GM12873 (cell line): Measurements from ENCODE around the gene TMEM154.

ENCODE experiments used
- CTCF ChIP-seq: IDR thresholded peaks from 2 replicates; pipeline ENCODE4 v1.5.1; 2012; ENCODE audit warnings: low read depth, mild to moderate bottlenecking, moderate library complexity, low read length, control low read depth; ENCODE audit not compliant: insufficient read depth; ENCODE audit errors: missing control alignments

The TMEM154 gene

GRCh38 chr4:152609481-152609880 is 70.3 kb downstream of the TMEM154 start:
- TF ChIP-seq CTCF = no peak

GRCh38 chr4:152607178-152607577 is 72.6 kb downstream of the TMEM154 start:
- TF ChIP-seq CTCF = no peak

GRCh38 chr4:152606753-152607152 is 73.0 kb downstream of the TMEM154 start:
- no peak for TF ChIP-seq CTCF

- no peak for TF ChIP-seq CTCF
Observed at GRCh38 chr4:152605641-152606335, 74.0 kb downstream of the TMEM154 start.

- no peak for TF ChIP-seq CTCF
Observed at GRCh38 chr4:152605031-152605430, 74.8 kb downstream of the TMEM154 start.

GRCh38 chr4:152601156-152601555 is 78.6 kb downstream of the TMEM154 start:
- TF ChIP-seq CTCF = no peak

GRCh38 chr4:152599636-152600035 is 80.2 kb downstream of the TMEM154 start:
- TF ChIP-seq CTCF = no peak
